Endothelial cell of umbilical vein (primary cell): Measurements from ENCODE around the gene PLXNA1. TPM values are rescaled to one million over a fixed set of nuclear protein-coding genes. Genes with fewer than 3 reads are reported as not detected.

ENCODE experiments used
- BruUV-seq: library from RNA; stranded (reverse); fragments of 400-500 nt; replicated peaks from 2 replicates; lab custom pipeline; 2021; lab: Mats Ljungman, UMichigan
- CTCF ChIA-PET: fragments of 300-600, 350-600 bp; sonication (Branson Sonifier 250); formaldehyde crosslinking; loops from one replicate; lab custom pipeline; 2021; ENCODE audit warnings: antibody characterized with exemption, inconsistent platforms; lab: Charles Lee
- POLR2A ChIA-PET: fragments of 300-600, 350-600 bp; sonication (Branson Sonifier 250); formaldehyde crosslinking; loops from one replicate; lab custom pipeline; 2021; ENCODE audit warnings: antibody characterized with exemption, inconsistent platforms; lab: Charles Lee
- DNase-seq: peaks from one replicate; pipeline ENCODE4 v3.0.0-alpha.2; 2011; ENCODE audit warnings: low read depth, low spot score
- FAIRE-seq: peaks from 2 replicates; lab custom pipeline; 2011; peaks lifted over from hg19 to GRCh38; lab: Jason Lieb, UNC
- H2AFZ ChIP-seq: 2 replicates; pipeline ENCODE4 v1.6.0; 2012; ENCODE audit warnings: low read depth, low read length, control low read depth, inconsistent platforms
- H3K27ac ChIP-seq: 2 replicates; pipeline ENCODE4 v1.5.1; 2011; ENCODE audit warnings: low read depth, mild to moderate bottlenecking, control low read depth, low read length, moderate library complexity; ENCODE audit not compliant: insufficient read depth
- H3K27me3 ChIP-seq, 2 experiments: 2 replicates each; pipeline versions ENCODE4 v1.6.0 to v1.6.1; 2011; ENCODE audit warnings: low read length in 2 of 2, mixed read lengths in 1 of 2; ENCODE audit not compliant: control insufficient read depth in 2 of 2, insufficient read depth in 2 of 2
- H3K36me3 ChIP-seq, 2 experiments: 2 replicates in 1 of 2; 3 replicates in 1 of 2; pipeline ENCODE4 v1.5.1; 2011; ENCODE audit warnings: low read length in 2 of 2, mild to moderate bottlenecking in 1 of 2, moderate library complexity in 1 of 2; ENCODE audit not compliant: control insufficient read depth in 2 of 2, insufficient read depth in 2 of 2; ENCODE audit errors: extremely low read depth in 1 of 2
- H3K4me1 ChIP-seq: 3 replicates; pipeline ENCODE4 v1.5.1; 2011; ENCODE audit warnings: mild to moderate bottlenecking, low read length; ENCODE audit not compliant: control insufficient read depth, insufficient read depth; ENCODE audit errors: extremely low read depth
- H3K4me2 ChIP-seq: 2 replicates; pipeline ENCODE4 v1.6.1; 2011; ENCODE audit warnings: low read length, control low read depth, mixed read lengths; ENCODE audit not compliant: insufficient read depth
- H3K4me3 ChIP-seq, 3 experiments: fragments of 200-600 bp in 1 of 3; sonication (generic), shearing (Covaris generic) in 1 of 3; replicated peaks in 1 of 3; 2 replicates each; pipeline ENCODE4 v1.5.1; 2011 to 2016; ENCODE audit warnings: control low read depth in 3 of 3, low read length in 3 of 3, mild to moderate bottlenecking in 2 of 3, inconsistent platforms in 1 of 3, low read depth in 1 of 3, moderate library complexity in 1 of 3; ENCODE audit not compliant: insufficient read depth in 1 of 3
- H3K79me2 ChIP-seq: 2 replicates; pipeline ENCODE4 v1.6.0; 2012; ENCODE audit warnings: low read length, inconsistent platforms; ENCODE audit not compliant: control insufficient read depth, insufficient read depth
- H3K9ac ChIP-seq: replicated peaks from 2 replicates; pipeline ENCODE3; 2011; ENCODE audit warnings: low read length, control low read depth; ENCODE audit not compliant: insufficient read depth; ENCODE audit errors: extremely low read depth
- H3K9me1 ChIP-seq: replicated peaks from 3 replicates; pipeline ENCODE4 v1.6.0; 2011; ENCODE audit warnings: mild to moderate bottlenecking, low read length; ENCODE audit not compliant: control insufficient read depth, insufficient read depth; ENCODE audit errors: extremely low read depth
- H3K9me3 ChIP-seq: replicated peaks from 2 replicates; pipeline ENCODE4 v1.5.1; 2012; ENCODE audit warnings: low read length, inconsistent platforms; ENCODE audit not compliant: control insufficient read depth, insufficient read depth
- H4K20me1 ChIP-seq: replicated peaks from 2 replicates; pipeline ENCODE3; 2011; ENCODE audit warnings: mild to moderate bottlenecking, low read length; ENCODE audit not compliant: control insufficient read depth, insufficient read depth; ENCODE audit errors: extremely low read depth
- EZH2 ChIP-seq: IDR thresholded peaks from 2 replicates; pipeline ENCODE4 v1.6.1; 2012; ENCODE audit warnings: borderline replicate concordance, low read depth, mild to moderate bottlenecking, moderate library complexity, low read length, inconsistent platforms; ENCODE audit not compliant: severe bottlenecking
- FOS ChIP-seq: IDR thresholded peaks from 2 replicates; pipeline ENCODE4 v1.6.1; 2011; ENCODE audit warnings: mild to moderate bottlenecking, low read length, moderate library complexity, borderline replicate concordance; ENCODE audit not compliant: insufficient read depth
- GATA2 ChIP-seq: IDR thresholded peaks from 2 replicates; pipeline ENCODE4 v1.7.0; 2011; ENCODE audit warnings: low read depth, mild to moderate bottlenecking, moderate library complexity, mixed read lengths, low read length; ENCODE audit not compliant: insufficient read length, insufficient read depth
- JUN ChIP-seq: IDR thresholded peaks from 2 replicates; pipeline ENCODE4 v1.6.1; 2011; ENCODE audit warnings: borderline replicate concordance, low read depth; ENCODE audit not compliant: insufficient read length, insufficient read depth
- MYC ChIP-seq: IDR thresholded peaks from one replicate; pipeline ENCODE4 v1.6.1; 2011; ENCODE audit warnings: mild to moderate bottlenecking, low read depth, low read length
- POLR2A ChIP-seq: IDR thresholded peaks from 2 replicates; pipeline ENCODE4 v1.6.1; 2012; ENCODE audit warnings: low read depth, mild to moderate bottlenecking, control low read depth, low read length
- POLR2AphosphoS5 ChIP-seq: IDR thresholded peaks from 2 replicates; pipeline ENCODE4 v1.6.1; 2012; ENCODE audit warnings: low read depth, mild to moderate bottlenecking, control low read depth, low read length, moderate library complexity; ENCODE audit not compliant: insufficient read depth
- dilution Hi-C: fragments of 300-500 bp; cut with MboI; formaldehyde crosslinking; loops from one replicate; pipeline ENCODE4 v1.15.0; 2019; ENCODE audit warnings: low sequenced_read_pairs; ENCODE audit not compliant: extremely low pct_ligation_motif_present
- intact Hi-C: fragments of 100-400 bp; cut with micrococcal nuclease; formaldehyde crosslinking; loops from one replicate; pipeline ENCODE4 v1.10.0; 2022
- polyA plus RNA-seq, 4 experiments: library from polyadenylated mRNA; depleted of rRNA in 3 of 4; stranded (reverse) in 3 of 4; unstranded in 1 of 4; fragments of >200 nt; gene quantifications; 2 replicates each; pipeline versions ENCODE4 v1.2.1 to v1.2.3, GENCODE V29; 2011 to 2012; ENCODE audit warnings: missing spikeins in 1 of 4
- total RNA-seq: library from RNA; stranded (reverse); gene quantifications from 2 replicates; pipeline ENCODE4 v1.2.3, GENCODE V29; 2021
- TF ChIP-seq, protein P1 (sequence below), 2 donors: IDR thresholded peaks; 1 replicate in 1 of 2; 2 replicates in 1 of 2; pipeline ENCODE4 v1.5.1; 2011; ENCODE audit warnings: low read length in 2 of 2, mild to moderate bottlenecking in 2 of 2, moderate library complexity in 2 of 2, control low read depth in 1 of 2, inconsistent platforms in 1 of 2, low read depth in 1 of 2; ENCODE audit not compliant: insufficient read depth in 1 of 2; ENCODE audit errors: extremely low read depth in 1 of 2
- TF ChIP-seq, protein P2 (sequence below): IDR thresholded peaks from 2 replicates; pipeline ENCODE4 v1.6.1; 2011; ENCODE audit not compliant: insufficient read depth, insufficient read length

PLXNA1 gene
- total and polyA plus RNA-seq, 2 donors (not counting 3 experiments of a cell fraction or from before 2014, with no cell fraction given), result 14.1 to 18.4 TPM

DNA sequence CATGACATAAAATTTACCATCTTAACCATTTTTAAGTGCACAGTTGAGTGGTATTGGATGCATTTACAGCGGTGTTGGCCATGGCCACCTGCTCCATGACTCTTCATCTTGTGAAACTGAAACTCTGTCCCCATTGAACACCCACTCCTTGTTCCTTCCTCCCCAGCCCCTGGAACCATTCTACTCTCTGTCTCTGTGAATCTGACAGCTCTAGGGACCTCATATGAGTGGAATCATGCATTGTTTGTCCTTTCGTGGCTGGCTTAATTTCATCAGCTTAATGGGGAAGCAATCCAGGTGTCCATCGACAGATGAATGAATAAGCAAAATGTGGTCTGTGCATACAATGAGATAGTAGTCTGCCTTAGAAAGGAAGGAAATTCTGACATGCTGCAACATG lies 42.5 kb downstream of the PLXNA1 start:
- no peaks in the 10 kb centered on the region for H3K79me2 ChIP-seq
- H3K9ac ChIP-seq, result no peak overlapping the region
- H3K27me3 ChIP-seq, result no peaks in the 10 kb centered on the region
- no peaks in the 10 kb centered on the region for H3K9me1 ChIP-seq
- no peaks in the 10 kb centered on the region for H3K9me3 ChIP-seq
- dilution Hi-C loops, result no loop called here
- no peak overlapping the region for H3K4me2 ChIP-seq
- no peak overlapping the region for H2AFZ ChIP-seq
- H3K27ac ChIP-seq, result no peak overlapping the region
- FAIRE-seq (no peak), DNase-seq (no peak)
- TF ChIP-seq POLR2AphosphoS5, result no peak
- TF ChIP-seq EZH2, result no peak
- TF ChIP-seq POLR2A, result no peak
- TF ChIP-seq MYC, result no peak
- TF ChIP-seq, protein P1, sequence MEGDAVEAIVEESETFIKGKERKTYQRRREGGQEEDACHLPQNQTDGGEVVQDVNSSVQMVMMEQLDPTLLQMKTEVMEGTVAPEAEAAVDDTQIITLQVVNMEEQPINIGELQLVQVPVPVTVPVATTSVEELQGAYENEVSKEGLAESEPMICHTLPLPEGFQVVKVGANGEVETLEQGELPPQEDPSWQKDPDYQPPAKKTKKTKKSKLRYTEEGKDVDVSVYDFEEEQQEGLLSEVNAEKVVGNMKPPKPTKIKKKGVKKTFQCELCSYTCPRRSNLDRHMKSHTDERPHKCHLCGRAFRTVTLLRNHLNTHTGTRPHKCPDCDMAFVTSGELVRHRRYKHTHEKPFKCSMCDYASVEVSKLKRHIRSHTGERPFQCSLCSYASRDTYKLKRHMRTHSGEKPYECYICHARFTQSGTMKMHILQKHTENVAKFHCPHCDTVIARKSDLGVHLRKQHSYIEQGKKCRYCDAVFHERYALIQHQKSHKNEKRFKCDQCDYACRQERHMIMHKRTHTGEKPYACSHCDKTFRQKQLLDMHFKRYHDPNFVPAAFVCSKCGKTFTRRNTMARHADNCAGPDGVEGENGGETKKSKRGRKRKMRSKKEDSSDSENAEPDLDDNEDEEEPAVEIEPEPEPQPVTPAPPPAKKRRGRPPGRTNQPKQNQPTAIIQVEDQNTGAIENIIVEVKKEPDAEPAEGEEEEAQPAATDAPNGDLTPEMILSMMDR (IDR thresholded peaks at IDR 0.05; ENCODE audit: extremely low read depth in 1 of 2, insufficient read depth in 1 of 2, low read depth in 1 of 2, low read length in 2 of 2), result no peak
- TF ChIP-seq, protein P2, sequence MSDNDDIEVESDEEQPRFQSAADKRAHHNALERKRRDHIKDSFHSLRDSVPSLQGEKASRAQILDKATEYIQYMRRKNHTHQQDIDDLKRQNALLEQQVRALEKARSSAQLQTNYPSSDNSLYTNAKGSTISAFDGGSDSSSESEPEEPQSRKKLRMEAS, result no peak
- TF ChIP-seq GATA2, result no peak
- TF ChIP-seq JUN, result no peak
- no peak for TF ChIP-seq FOS
- H3K4me1 ChIP-seq, result no peaks in the 10 kb centered on the region
- no peak overlapping the region for H3K4me3 ChIP-seq
- CTCF ChIA-PET, result no interaction called here
- intact Hi-C loops, result no loop called here
- no peaks in the 10 kb centered on the region for H4K20me1 ChIP-seq
- POLR2A ChIA-PET, result no interaction called here
- no TSS peak for BruUV-seq
- H3K36me3 ChIP-seq, result no peaks in the 10 kb centered on the region
